ENCODE measurements around the gene SLC1A5.
A peak's percentile ranks its signal among the peaks of the same experiment; 100 is the strongest.
"Not testable (repeated sequence)": the region's sequence is repeated elsewhere in the genome, so short reads cannot be mapped to it uniquely, and the experiment has no call there.

SLC1A5 gene

DNA sequence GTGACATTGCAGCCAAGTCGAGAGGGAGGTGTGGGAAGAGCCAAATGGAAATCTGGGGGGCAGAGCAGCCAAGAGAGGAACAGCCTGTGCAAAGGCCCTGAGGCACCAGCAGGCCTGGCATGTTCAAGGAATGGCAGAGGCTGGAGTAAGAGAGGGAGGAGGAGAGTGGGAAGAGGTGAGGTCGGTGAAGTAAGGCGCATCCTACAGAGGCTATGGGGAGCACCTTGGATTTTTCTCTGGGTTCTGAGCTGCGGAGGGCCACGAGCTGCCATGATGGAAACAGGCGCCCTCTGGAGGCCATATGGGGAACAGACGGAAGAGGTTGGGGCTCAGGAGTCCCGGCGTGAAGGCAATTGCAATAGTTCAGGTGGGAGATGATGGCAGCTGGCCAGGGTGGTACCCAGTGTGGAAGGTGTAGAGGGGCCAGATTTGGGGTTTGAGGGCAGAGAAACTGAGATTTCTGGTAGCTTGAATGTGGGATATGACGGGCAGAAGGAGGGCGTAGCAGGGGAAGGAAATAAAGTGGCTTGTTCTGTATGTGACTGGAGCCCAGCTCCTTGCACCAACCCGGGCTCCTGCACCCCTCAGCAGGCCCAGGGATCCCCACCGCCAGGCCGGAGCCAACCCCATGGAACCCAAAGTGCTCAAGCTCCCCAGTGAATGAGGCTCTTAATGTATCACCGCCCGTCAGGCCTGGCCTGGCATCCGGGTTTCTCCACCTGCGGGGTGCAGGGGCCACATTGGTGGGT is 21.7 kb downstream of the SLC1A5 start:
- peak; percentile 7 for DNase-seq

DNA sequence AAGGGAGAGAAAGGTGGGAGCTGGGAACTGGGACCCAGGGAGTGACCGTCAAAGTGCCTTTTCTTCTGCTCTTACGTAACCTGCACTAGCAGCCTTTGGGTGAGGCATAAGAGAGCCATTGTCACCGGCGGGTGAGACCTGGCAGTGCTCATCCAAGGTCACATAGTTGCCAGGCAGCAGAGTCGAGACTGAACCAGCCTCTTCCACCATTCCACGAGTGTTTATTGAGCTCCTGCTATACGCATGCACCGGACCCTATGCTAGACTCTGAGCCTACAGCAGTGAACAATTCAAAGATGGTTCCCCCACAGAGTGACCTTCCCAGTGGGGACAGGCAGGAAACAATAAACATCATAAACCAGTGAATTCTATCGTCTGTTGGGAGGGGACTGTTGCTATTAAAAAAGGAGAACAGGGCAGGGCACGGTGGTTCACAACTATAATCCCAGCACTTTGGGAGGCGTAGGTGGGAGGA is 23.5 kb downstream of the SLC1A5 start:
- no peak for DNase-seq

DNA sequence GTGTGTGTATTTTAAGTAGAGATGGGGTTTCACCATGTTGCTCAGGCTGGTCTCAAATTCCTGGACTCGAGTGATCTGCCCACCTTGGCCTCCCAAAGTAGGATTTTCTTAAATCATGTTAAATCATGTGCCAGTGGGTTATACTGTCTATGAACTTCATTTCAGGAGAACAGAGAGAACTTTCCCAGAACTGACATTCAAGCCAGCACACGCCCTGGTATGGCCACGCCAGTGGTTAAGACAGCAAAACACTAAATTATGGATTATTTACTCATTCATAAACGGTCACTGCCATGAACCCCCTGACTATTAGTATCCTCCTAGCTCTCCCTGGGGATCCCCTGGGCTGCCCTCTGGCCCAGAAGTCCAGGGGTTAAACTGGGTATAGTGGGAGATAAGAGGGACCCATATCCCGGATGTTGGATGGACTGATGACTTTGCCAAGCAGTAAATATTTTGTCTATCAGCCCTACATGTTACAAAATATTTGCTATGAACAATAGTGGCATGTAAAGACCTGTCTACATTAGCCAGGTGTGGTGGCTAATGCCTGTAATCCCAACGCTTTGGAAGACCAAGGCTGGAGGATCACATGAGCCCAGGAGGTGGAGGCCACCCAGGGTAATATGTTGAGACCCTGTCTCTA is 26.0 kb downstream of the SLC1A5 start:
- no peak for DNase-seq

- no peak for DNase-seq
Observed at GRCh38 chr19:46761418-46761831, 27.0 kb downstream of the SLC1A5 start.

GRCh38 chr19:46760897-46761296 is 27.5 kb downstream of the SLC1A5 start:
- not testable (repeated sequence) for DNase-seq

DNA sequence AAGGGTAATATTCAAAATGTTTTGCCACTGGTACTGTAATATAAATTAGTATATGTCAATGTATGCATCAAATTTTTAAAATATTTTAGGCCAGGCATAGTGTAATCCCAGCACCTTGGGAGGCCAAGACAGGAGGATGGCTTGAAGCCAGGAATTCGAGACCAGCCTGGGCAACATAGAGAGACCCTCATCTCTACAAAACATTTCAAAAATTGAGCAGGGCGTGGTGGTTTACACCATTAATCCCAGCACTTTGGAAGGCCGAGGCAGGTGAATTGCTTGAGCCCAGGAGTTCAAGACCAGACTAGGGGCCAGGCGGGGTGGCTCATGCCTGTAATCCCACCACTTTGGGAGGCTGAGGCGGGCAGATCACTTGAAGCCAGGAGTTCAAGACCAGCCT is 28.0 kb downstream of the SLC1A5 start:
- no peak for DNase-seq

DNA sequence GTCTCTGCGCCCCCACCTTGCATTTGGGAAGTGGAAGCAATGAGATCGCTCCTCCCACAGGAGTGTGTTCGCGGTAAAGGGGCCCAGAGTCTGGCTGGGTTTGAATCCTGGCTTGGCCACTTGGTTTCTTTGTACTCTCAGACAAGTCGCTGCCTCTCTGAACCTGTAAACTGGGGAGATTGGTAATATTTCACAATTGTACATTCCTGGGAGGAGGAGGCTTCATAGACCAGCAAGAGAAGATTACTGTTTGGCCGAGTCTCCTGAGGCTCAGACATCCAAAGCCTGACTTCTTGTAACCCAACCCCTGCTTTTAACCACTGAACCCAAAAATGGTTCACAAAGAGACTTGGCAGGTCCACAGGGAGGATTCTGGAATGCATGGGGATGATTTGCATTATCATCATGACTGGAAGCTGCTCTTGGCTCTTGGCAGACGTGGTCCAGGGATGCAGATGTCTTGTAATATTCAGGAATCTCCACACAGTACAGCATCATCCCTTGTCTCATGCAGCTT is 28.5 kb downstream of the SLC1A5 start:
- no peak for DNase-seq

GRCh38 chr19:46759206-46759605 is 29.2 kb downstream of the SLC1A5 start:
- no peak for DNase-seq

- DNase-seq: no peak
Observed at GRCh38 chr19:46756544-46756888, 31.9 kb downstream of the SLC1A5 start.

DNA sequence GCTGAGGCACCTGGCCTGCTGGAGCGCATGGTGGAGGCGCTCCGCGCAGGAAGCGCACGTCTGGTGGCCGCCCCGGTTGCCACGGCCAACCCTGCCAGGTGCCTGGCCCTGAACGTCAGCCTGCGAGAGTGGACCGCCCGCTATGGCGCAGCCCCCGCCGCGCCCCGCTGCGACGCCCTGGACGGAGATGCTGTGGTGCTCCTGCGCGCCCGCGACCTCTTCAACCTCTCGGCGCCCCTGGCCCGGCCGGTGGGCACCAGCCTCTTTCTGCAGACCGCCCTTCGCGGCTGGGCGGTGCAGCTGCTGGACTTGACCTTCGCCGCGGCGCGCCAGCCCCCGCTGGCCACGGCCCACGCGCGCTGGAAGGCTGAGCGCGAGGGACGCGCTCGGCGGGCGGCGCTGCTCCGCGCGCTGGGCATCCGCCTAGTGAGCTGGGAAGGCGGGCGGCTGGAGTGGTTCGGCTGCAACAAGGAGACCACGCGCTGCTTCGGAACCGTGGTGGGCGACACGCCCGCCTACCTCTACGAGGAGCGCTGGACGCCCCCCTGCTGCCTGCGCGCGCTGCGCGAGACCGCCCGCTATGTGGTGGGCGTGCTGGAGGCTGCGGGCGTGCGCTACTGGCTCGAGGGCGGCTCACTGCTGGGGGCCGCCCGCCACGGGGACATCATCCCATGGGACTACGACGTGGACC is 32.4 kb downstream of the SLC1A5 start:
- no peak for DNase-seq

DNA sequence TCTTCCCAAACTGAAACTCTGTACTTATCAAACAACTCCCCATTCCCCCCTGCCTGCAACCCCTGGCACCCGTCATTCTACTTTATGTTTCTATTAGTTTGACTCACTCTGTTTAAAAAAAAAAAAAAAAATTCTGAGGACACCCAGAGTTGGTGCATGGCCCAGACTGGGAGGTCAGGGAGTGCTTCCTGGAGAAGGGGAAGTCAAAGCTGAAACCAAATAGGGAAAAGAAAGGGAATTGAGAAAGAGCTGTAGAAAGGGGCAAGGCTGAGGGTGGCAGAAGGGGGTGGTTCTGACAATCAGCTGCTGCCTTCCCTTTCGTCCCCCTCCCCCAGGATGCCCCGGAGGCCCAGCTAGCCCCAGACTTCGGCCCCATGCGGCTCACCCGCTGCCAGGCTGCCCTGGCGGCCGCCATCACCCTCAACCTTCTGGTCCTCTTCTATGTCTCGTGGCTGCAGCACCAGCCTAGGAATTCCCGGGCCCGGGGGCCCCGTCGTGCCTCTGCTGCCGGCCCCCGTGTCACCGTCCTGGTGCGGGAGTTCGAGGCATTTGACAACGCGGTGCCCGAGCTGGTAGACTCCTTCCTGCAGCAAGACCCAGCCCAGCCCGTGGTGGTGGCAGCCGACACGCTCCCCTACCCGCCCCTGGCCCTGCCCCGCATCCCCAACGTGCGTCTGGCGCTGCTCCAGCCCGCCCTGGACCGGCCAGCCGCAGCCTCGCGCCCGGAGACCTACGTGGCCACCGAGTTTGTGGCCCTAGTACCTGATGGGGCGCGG is 33.1 kb downstream of the SLC1A5 start:
- no peak for DNase-seq

- DNase-seq: peak; percentile 44
Observed at GRCh38 chr19:46753420-46754155, 34.8 kb downstream of the SLC1A5 start.

- no peak for DNase-seq
Observed at GRCh38 chr19:46748325-46749109, 39.9 kb downstream of the SLC1A5 start.

- peak; percentile 23 for DNase-seq
Observed at GRCh38 chr19:46746281-46747057, 41.9 kb downstream of the SLC1A5 start, which contains the start of gene STRN4. STRN4 (minus strand) TSS chr19:46746450; CDS start chr19:46746430, 20 bp downstream.

DNA sequence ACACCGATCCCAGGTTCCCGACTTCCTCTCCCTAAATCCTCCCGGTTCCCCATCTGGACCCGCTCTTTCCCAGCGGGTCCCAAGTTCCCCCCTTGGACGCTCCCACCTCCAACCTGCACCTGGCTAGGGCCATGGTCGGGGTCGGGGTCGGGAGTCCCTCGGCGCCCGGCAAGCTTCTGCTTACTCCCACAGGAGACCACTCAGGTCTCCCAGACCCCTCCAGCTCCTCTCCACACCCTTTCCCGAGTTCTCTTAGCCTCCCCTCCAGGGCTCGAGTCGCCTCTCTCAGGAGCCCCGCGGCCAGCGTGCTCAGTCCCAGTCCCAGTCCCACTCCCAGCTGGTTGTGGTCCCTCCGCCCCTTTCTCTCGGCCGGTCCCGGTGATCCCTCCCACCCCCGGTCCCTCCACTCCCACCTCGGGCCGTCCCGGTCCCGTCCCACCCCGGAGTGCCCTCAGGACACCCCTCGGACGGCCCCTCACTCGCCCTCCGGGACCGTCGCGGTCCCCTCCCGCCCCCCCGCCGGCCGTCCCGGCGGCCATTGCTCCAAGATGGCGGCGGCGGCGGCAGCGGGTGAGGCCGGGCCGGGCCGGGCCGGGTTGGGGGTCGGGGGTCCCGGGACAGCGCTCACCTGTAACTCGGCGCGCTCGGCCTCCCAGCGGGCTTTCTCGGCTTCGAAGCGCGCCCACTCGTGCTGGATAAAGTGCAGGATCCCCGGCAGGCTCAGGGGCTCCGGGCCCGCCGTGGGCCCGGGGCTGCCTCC is 42.7 kb downstream of the SLC1A5 start, which contains the start of gene FKRP:
Gene FKRP, plus strand, starts transcription at position 537 of the 760 bp plus-strand sequence. CDS start 9,394 bp downstream, outside the sequence.
- DNase-seq: no peak

GRCh38 chr19:46745030-46745429 is 43.4 kb downstream of the SLC1A5 start:
- DNase-seq: no peak

DNA sequence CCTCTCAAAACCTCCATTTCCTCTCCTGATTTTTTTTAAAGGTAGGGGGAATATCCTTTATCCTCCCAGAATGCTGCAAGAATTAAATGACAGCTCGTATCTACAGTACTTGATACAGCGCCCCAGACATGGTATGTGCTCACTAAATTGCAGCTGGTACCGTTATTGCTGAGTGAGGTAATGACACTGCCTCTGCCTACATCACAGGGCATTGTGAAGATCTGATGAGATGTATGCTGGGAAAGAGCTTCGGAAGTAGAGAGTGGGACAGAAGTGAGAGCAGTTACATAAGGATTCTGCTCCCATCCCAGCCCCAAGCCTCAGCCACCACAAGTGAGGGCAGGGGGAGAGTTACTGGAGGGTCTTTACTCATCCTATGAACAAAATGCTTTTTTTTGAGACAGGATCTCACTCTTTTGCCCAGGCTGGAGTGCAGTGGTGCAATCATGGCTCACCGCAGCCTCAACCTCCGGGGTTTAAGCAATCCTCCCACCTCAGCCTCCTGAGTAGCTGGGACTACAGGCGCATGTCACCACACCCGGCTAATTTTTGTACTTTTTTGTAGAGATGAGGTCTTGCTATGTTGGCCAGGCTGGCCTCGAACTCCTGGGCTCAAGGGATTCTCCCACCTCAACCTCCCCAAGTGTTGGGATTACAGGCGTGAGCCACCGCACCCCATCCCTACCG is 44.2 kb downstream of the SLC1A5 start:
- no peak for DNase-seq

- no peak for DNase-seq
Observed at GRCh38 chr19:46742926-46743480, 45.4 kb downstream of the SLC1A5 start.

All from NCI-H1092 treated with DMSO at 0.1 percent for 48 hours (cell line).